A673 (cell line): ENCODE data around the gene USP20.

Experiments
- CTCF ChIP-seq: fragments of 300-800, 200-600 bp; sonication (generic); conservative IDR thresholded peaks from 2 replicates; pipeline ENCODE4 v1.5.1; 2017; ENCODE audit warnings: low read depth, mild to moderate bottlenecking, antibody characterized with exemption, low read length, moderate library complexity, mixed read lengths
- EZH2 ChIP-seq: fragments of 200-600 bp; sonication (generic); IDR thresholded peaks from 2 replicates; pipeline ENCODE4 v1.6.1; 2017; ENCODE audit warnings: borderline replicate concordance, low read depth, mild to moderate bottlenecking, mixed read lengths, antibody characterized with exemption, low read length; ENCODE audit not compliant: poor library complexity, severe bottlenecking

DNA sequence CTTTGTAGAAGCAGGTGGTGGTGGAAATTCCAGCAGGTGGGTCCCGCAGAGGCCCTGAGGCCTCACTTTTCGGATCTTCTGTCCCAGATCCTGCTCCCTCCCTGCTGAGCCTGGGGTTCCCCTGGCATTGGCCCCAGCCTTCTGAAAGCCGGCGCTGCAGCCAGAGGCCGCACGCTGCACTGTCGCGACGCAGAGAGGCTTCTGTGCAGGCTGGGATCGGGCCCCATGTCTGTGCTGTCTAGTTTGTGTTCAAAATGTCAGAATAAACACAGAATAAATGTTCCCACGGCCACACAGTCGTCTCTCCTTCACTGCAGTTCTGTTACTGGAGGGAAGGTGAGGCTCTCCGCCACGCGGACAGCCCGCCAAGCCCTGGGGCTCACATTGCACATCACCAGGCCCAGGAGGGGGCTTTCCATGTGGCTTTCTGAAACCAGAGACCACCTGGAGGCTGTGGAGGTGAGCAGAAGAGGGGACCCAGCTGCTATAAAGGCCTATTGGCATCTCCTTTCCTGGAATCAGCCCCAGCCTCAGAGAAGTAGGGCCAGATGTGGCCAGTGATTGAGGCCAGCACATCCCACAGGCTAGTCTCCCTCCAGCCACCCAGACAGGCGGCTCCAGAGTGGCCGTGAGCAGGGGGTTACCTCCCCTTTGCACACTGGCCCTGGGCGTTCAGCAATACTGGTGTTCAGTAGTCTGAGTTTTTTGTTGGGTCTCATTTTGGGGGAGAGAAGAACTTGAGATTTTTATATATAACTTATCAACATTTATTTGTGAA lies 46.5 kb downstream of the USP20 start:
- TF ChIP-seq EZH2 (no peak), CTCF (no peak)
